ENCODE results near the gene LEPROT. TPM values are rescaled to one million over a fixed set of nuclear protein-coding genes. Genes with fewer than 3 reads are reported as not detected.
"Not testable (repeated sequence)": the region's sequence is repeated elsewhere in the genome, so short reads cannot be mapped to it uniquely, and the experiment has no call there.

The LEPROT gene
- total RNA-seq, 1 donor from 2014 or later: 49.2 TPM

GRCh38 chr1:65449214-65449823, 28.9 kb downstream of the LEPROT start:
- no peaks in the 10 kb centered on the region for H3F3A ChIP-seq (ENCODE audit: low read depth)
- no peaks in the 10 kb centered on the region for H3K9me3 ChIP-seq (ENCODE audit: low read depth)
- no peaks in the 10 kb centered on the region for H3K36me3 Mint-ChIP-seq
- H3K9me3 Mint-ChIP-seq: no peaks in the 10 kb centered on the region
- no peak overlapping the region for H3K27ac ChIP-seq
- no peaks in the 10 kb centered on the region for H3K79me2 ChIP-seq (ENCODE audit: low read depth)
- H3K9ac ChIP-seq: no peak overlapping the region
- no peak overlapping the region for H3K4me2 ChIP-seq
- H4K20me1 ChIP-seq (ENCODE audit: low read depth): no peaks in the 10 kb centered on the region
- no peaks in the 10 kb centered on the region for H3K27me3 Mint-ChIP-seq (ENCODE audit: insufficient read depth, low read depth)
- no peaks in the 10 kb centered on the region for H3K27me3 ChIP-seq
- no peak for DNase-seq (ENCODE audit: low spot score)
- H3K4me1 Mint-ChIP-seq: no peaks in the 10 kb centered on the region
- H3K4me3 Mint-ChIP-seq: no peak overlapping the region
- no peak overlapping the region for H3K4me3 ChIP-seq
- H3K27ac Mint-ChIP-seq: no peak overlapping the region
- TF ChIP-seq EZH2phosphoT487 (IDR thresholded peaks at IDR 0.05) (no peak), EZH2 (IDR thresholded peaks at IDR 0.05) (no peak), CTCF (IDR thresholded peaks at IDR 0.05) (peak; percentile 20)
- H3K36me3 ChIP-seq: no peaks in the 10 kb centered on the region
- no peaks in the 10 kb centered on the region for H3K4me1 ChIP-seq
- H2AFZ ChIP-seq (replicated peaks): no peak overlapping the region

- H3K4me3 ChIP-seq; H3K27me3 ChIP-seq; H2AFZ ChIP-seq (replicated peaks); H3K4me2 ChIP-seq; H3K27ac ChIP-seq; H3K9me3 ChIP-seq (ENCODE audit: low read depth); H3K27ac Mint-ChIP-seq; H3F3A ChIP-seq (ENCODE audit: low read depth); H3K36me3 Mint-ChIP-seq; H3K4me1 ChIP-seq; H3K4me3 Mint-ChIP-seq; H3K79me2 ChIP-seq (ENCODE audit: low read depth); H4K20me1 ChIP-seq (ENCODE audit: low read depth); H3K4me1 Mint-ChIP-seq; H3K9ac ChIP-seq; H3K27me3 Mint-ChIP-seq (ENCODE audit: insufficient read depth, low read depth); DNase-seq (ENCODE audit: low spot score); H3K36me3 ChIP-seq: not testable (repeated sequence)
- H3K9me3 Mint-ChIP-seq: peaks cover 11% of the 10 kb centered on the region
These were observed 35.2 kb downstream of the LEPROT start for GRCh38 chr1:65455678-65456077.

- Mint-ChIP-seq H3K27ac (no peak overlapping the region), H3K36me3 (peaks cover 6% of the 10 kb centered on the region), H3K4me1 (peaks cover 3% of the 10 kb centered on the region), H3K27me3 (ENCODE audit: insufficient read depth, low read depth) (peaks cover 2% of the 10 kb centered on the region), H3K4me3 (no peak overlapping the region), H3K9me3 (peaks cover 11% of the 10 kb centered on the region)
- no peaks in the 10 kb centered on the region for H3K36me3 ChIP-seq
- H3K4me3 ChIP-seq: no peak overlapping the region
- H3K9me3 ChIP-seq (ENCODE audit: low read depth): peaks cover 6% of the 10 kb centered on the region
- peaks cover 4% of the 10 kb centered on the region for H3F3A ChIP-seq (ENCODE audit: low read depth)
- H4K20me1 ChIP-seq (ENCODE audit: low read depth): no peaks in the 10 kb centered on the region
- H3K27ac ChIP-seq: no peak overlapping the region
- no peaks in the 10 kb centered on the region for H3K79me2 ChIP-seq (ENCODE audit: low read depth)
- no peak for DNase-seq (ENCODE audit: low spot score)
- no peak overlapping the region for H3K9ac ChIP-seq
- no peaks in the 10 kb centered on the region for H3K27me3 ChIP-seq
- H3K4me2 ChIP-seq: no peak overlapping the region
- H3K4me1 ChIP-seq: no peaks in the 10 kb centered on the region
- no peak overlapping the region for H2AFZ ChIP-seq (replicated peaks)
- no peak for TF ChIP-seq EZH2 (IDR thresholded peaks at IDR 0.05)
- TF ChIP-seq EZH2phosphoT487 (IDR thresholded peaks at IDR 0.05): no peak
- no peak for TF ChIP-seq CTCF (IDR thresholded peaks at IDR 0.05)
These were observed 36.0 kb downstream of the LEPROT start for GRCh38 chr1:65456481-65456880.

- no peak for TF ChIP-seq EZH2phosphoT487 (IDR thresholded peaks at IDR 0.05)
- no peak for TF ChIP-seq CTCF (IDR thresholded peaks at IDR 0.05)
- TF ChIP-seq EZH2 (IDR thresholded peaks at IDR 0.05): no peak
- no peak overlapping the region for H2AFZ ChIP-seq (replicated peaks)
- no peaks in the 10 kb centered on the region for H3K79me2 ChIP-seq (ENCODE audit: low read depth)
- Mint-ChIP-seq H3K27me3 (ENCODE audit: insufficient read depth, low read depth) (peaks cover 2% of the 10 kb centered on the region), H3K9me3 (peaks cover 11% of the 10 kb centered on the region), H3K4me1 (peaks cover 3% of the 10 kb centered on the region), H3K4me3 (no peak overlapping the region), H3K27ac (no peak overlapping the region), H3K36me3 (peaks cover 6% of the 10 kb centered on the region)
- no peak for DNase-seq (ENCODE audit: low spot score)
- peaks cover 6% of the 10 kb centered on the region for H3K9me3 ChIP-seq (ENCODE audit: low read depth)
- H3F3A ChIP-seq (ENCODE audit: low read depth): peaks cover 4% of the 10 kb centered on the region
- no peak overlapping the region for H3K4me3 ChIP-seq
- no peaks in the 10 kb centered on the region for H3K4me1 ChIP-seq
- H4K20me1 ChIP-seq (ENCODE audit: low read depth): no peaks in the 10 kb centered on the region
- H3K4me2 ChIP-seq: no peak overlapping the region
- no peaks in the 10 kb centered on the region for H3K36me3 ChIP-seq
- H3K9ac ChIP-seq: no peak overlapping the region
- no peak overlapping the region for H3K27ac ChIP-seq
- H3K27me3 ChIP-seq: no peaks in the 10 kb centered on the region
These were observed 37.4 kb downstream of the LEPROT start for GRCh38 chr1:65457868-65458267.
